Endodermal cell (in vitro differentiated cells): ENCODE data around the gene CFHR4. TPM values are rescaled to one million over a fixed set of nuclear protein-coding genes. Genes with fewer than 3 reads are reported as not detected.

Experiments used
- DNase-seq: peaks from one replicate; pipeline ENCODE4 v3.0.0-alpha.2; 2017
- H3K27ac ChIP-seq: 2 replicates; pipeline ENCODE4 v1.5.1; 2013; ENCODE audit warnings: mild to moderate bottlenecking, low read depth, low read length, moderate library complexity
- H3K27me3 ChIP-seq: 2 replicates; pipeline ENCODE4 v1.6.1; 2013; ENCODE audit warnings: mild to moderate bottlenecking, low read length, moderate library complexity; ENCODE audit not compliant: insufficient read depth, control insufficient read depth, poor library complexity, severe bottlenecking
- H3K36me3 ChIP-seq: 2 replicates; pipeline ENCODE4 v1.7.0; 2013; ENCODE audit warnings: mild to moderate bottlenecking, low read length, moderate library complexity; ENCODE audit not compliant: control insufficient read depth, insufficient read depth
- H3K4me1 ChIP-seq: one replicate; pipeline ENCODE4 v1.7.0; 2013; ENCODE audit warnings: low read length; ENCODE audit not compliant: control insufficient read depth, insufficient read depth
- H3K4me3 ChIP-seq: 2 replicates; pipeline ENCODE4 v1.5.1; 2013; ENCODE audit warnings: mild to moderate bottlenecking, low read length, moderate library complexity
- H3K9ac ChIP-seq: 2 replicates; pipeline ENCODE4 v1.6.1; 2013; ENCODE audit warnings: mild to moderate bottlenecking, low read length, moderate library complexity; ENCODE audit not compliant: poor library complexity, severe bottlenecking; ENCODE audit errors: extremely low read depth
- H3K9me3 ChIP-seq: 2 replicates; pipeline ENCODE4 v1.6.1; 2013; ENCODE audit warnings: mild to moderate bottlenecking, low read length, moderate library complexity; ENCODE audit not compliant: control insufficient read depth
- H3K27ac Mint-ChIP-seq: 2 replicates; pipeline ENCODE4 v1.8.0; 2020; ENCODE audit warnings: mixed read lengths
- H3K27me3 Mint-ChIP-seq: 2 replicates; pipeline ENCODE4 v1.8.0; 2021; ENCODE audit warnings: mild to moderate bottlenecking, mixed read lengths; ENCODE audit not compliant: insufficient read depth
- H3K36me3 Mint-ChIP-seq: 2 replicates; pipeline ENCODE4 v1.8.0; 2020; ENCODE audit warnings: low read depth, mixed read lengths
- H3K4me1 Mint-ChIP-seq: 2 replicates; pipeline ENCODE4 v1.8.0; 2020; ENCODE audit warnings: mixed read lengths
- H3K4me3 Mint-ChIP-seq: 2 replicates; pipeline ENCODE4 v1.8.0; 2020; ENCODE audit warnings: mild to moderate bottlenecking, moderate library complexity, mixed read lengths
- H3K9me3 Mint-ChIP-seq: 2 replicates; pipeline ENCODE4 v1.8.0; 2020; ENCODE audit warnings: mild to moderate bottlenecking, mixed read lengths
- CTCF ChIP-seq: fragments of 200-600 bp; sonication (generic); conservative IDR thresholded peaks from 2 replicates; pipeline ENCODE4 v1.5.0; 2021; ENCODE audit warnings: antibody characterized with exemption, mild to moderate bottlenecking
- WGBS, 2 experiments: methylation state at CpG; one replicate each; pipeline versions ENCODE4 v1.1.5 to v1.1.7; 2013; ENCODE audit warnings: missing lambda C conversion rate in 2 of 2, mixed read lengths in 1 of 2; ENCODE audit not compliant: insufficient coverage in 1 of 2, insufficient read length in 1 of 2; 5-methylcytosine and 5-hydroxymethylcytosine counted together
- total RNA-seq, 2 donors: library from RNA; stranded (reverse); fragmentation: NEBNext Ultra II Directional in 1 of 2; extraction: Animal tissue kit (Norgen Biotek cat#: 25700) in 1 of 2; gene quantifications; 2 replicates in 1 of 2; 3 replicates in 1 of 2; pipeline ENCODE4 v1.2.1, GENCODE V29; 2021

Gene CFHR4
- total RNA-seq, 2 donors from 2014 or later: not detected

- H3K27me3 ChIP-seq: no peaks in the 10 kb centered on the region
- TF ChIP-seq CTCF: no peak
- no peaks in the 10 kb centered on the region for H3K36me3 ChIP-seq
- H3K4me3 Mint-ChIP-seq: no peak overlapping the region
- no peaks in the 10 kb centered on the region for H3K27me3 Mint-ChIP-seq
- peaks cover 10% of the 10 kb centered on the region for H3K9me3 Mint-ChIP-seq
- DNase-seq: no peak
- no peaks in the 10 kb centered on the region for H3K36me3 Mint-ChIP-seq
- H3K4me3 ChIP-seq: no peak overlapping the region
- no peaks in the 10 kb centered on the region for H3K4me1 ChIP-seq
- peaks cover 4% of the 10 kb centered on the region for H3K4me1 Mint-ChIP-seq
- H3K9me3 ChIP-seq: peaks cover 12% of the 10 kb centered on the region
- 90 to 93% methylated on average over 4 to 6 of the region's 6 CpGs for WGBS, 2 experiments
- no peak overlapping the region for H3K9ac ChIP-seq
- H3K27ac Mint-ChIP-seq: no peak overlapping the region
- H3K27ac ChIP-seq: no peak overlapping the region
Observed at GRCh38 chr1:196891251-196891650, 3.4 kb downstream of the CFHR4 start.

- Histone ChIP-seq H3K36me3 (no peaks in the 10 kb centered on the region), H3K4me3 (no peak overlapping the region), H3K9me3 (no peaks in the 10 kb centered on the region), H3K27ac (no peak overlapping the region), H3K9ac (no peak overlapping the region), H3K4me1 (no peaks in the 10 kb centered on the region), H3K27me3 (no peaks in the 10 kb centered on the region)
- Mint-ChIP-seq H3K36me3 (no peaks in the 10 kb centered on the region), H3K4me1 (peaks cover 8% of the 10 kb centered on the region), H3K27ac (no peak overlapping the region), H3K9me3 (no peaks in the 10 kb centered on the region), H3K27me3 (peaks cover 2% of the 10 kb centered on the region), H3K4me3 (no peak overlapping the region)
- TF ChIP-seq CTCF: no peak
- WGBS, 2 experiments: 81 to 85% methylated on average over 8 of the region's 8 CpGs
- no peak for DNase-seq
Observed at GRCh38 chr1:196896355-196896754, 8.5 kb downstream of the CFHR4 start.

GRCh38 chr1:196897158-196897828, 9.4 kb downstream of the CFHR4 start:
- H3K36me3 ChIP-seq: no peaks in the 10 kb centered on the region
- no peaks in the 10 kb centered on the region for H3K9me3 ChIP-seq
- H3K27me3 ChIP-seq: no peaks in the 10 kb centered on the region
- TF ChIP-seq CTCF: peak; percentile 44
- Mint-ChIP-seq H3K9me3 (no peaks in the 10 kb centered on the region), H3K36me3 (no peaks in the 10 kb centered on the region), H3K4me3 (peak overlapping the region; percentile 52), H3K4me1 (peaks cover 8% of the 10 kb centered on the region), H3K27me3 (peaks cover 2% of the 10 kb centered on the region), H3K27ac (no peak overlapping the region)
- no peak overlapping the region for H3K4me3 ChIP-seq
- 90 to 95% methylated on average over 14 to 26 of the region's 26 CpGs for WGBS, 2 experiments
- peak; percentile 56 for DNase-seq
- H3K9ac ChIP-seq: no peak overlapping the region
- H3K27ac ChIP-seq: no peak overlapping the region
- H3K4me1 ChIP-seq: no peaks in the 10 kb centered on the region
